GM12878 (cell line): ENCODE data around the gene KLK12. TPM values are rescaled to one million over a fixed set of nuclear protein-coding genes. Genes with fewer than 3 reads are reported as not detected.

ENCODE experiments used
- ATAC-seq: fragments of 200-7000 bp; cut with Tn5 transposase; 3 replicates; pipeline ENCODE4 v1.9.1; 2020; ENCODE audit warnings: mild to moderate bottlenecking, moderate library complexity
- BruUV-seq: library from RNA; stranded (reverse); fragments of 400-500 nt; replicated peaks from 2 replicates; lab custom pipeline; 2021; lab: Mats Ljungman, UMichigan
- CTCF ChIA-PET: fragments of 300-600 bp; sonication (Branson Sonifier 250); formaldehyde crosslinking; extraction: SDS; loops from one replicate; lab custom pipeline; 2021; ENCODE audit warnings: inconsistent platforms; lab: Yijun Ruan, JAX
- POLR2A ChIA-PET: fragments of 350-600 bp; formaldehyde crosslinking; extraction: SDS; loops from one replicate; lab custom pipeline; 2021; ENCODE audit warnings: inconsistent platforms; lab: Charles Lee
- RAD21 ChIA-PET: fragments of 300-600 bp; sonication (Branson Sonifier 250); formaldehyde crosslinking; loops from one replicate; lab custom pipeline; 2023; ENCODE audit warnings: antibody characterized with exemption; ENCODE audit not compliant: unreplicated experiment; lab: Charles Lee
- SMC1A ChIA-PET: fragments of 300-600 bp; sonication (Branson Sonifier 250); formaldehyde crosslinking; loops from one replicate; lab custom pipeline; 2023; ENCODE audit not compliant: unreplicated experiment, uncharacterized antibody; lab: Charles Lee
- DNase-seq: peaks from one replicate; pipeline ENCODE4 v3.0.0-alpha.2; 2011; ENCODE audit warnings: low read depth, low spot score
- FAIRE-seq: peaks from 3 replicates; lab custom pipeline; 2011; peaks lifted over from hg19 to GRCh38; lab: Jason Lieb, UNC
- H2AFZ ChIP-seq: 2 replicates; pipeline ENCODE4 v1.6.0; 2011; ENCODE audit warnings: low read depth, low read length, control low read depth; ENCODE audit not compliant: control insufficient read depth
- H3K27ac ChIP-seq: 2 replicates; pipeline ENCODE4 v1.5.1; 2011; ENCODE audit warnings: control low read depth; ENCODE audit not compliant: control insufficient read depth, insufficient read depth
- H3K27me3 ChIP-seq, 2 experiments: replicated peaks in 1 of 2; 2 replicates each; pipeline versions ENCODE4 v1.6.0 to v1.6.1; 2011; ENCODE audit warnings: low read length in 1 of 2; ENCODE audit not compliant: control insufficient read depth in 2 of 2, insufficient read depth in 2 of 2
- H3K36me3 ChIP-seq, 2 experiments: 2 replicates each; pipeline ENCODE4 v1.5.1; 2011; ENCODE audit warnings: low read length in 1 of 2; ENCODE audit not compliant: control insufficient read depth in 2 of 2, insufficient read depth in 2 of 2
- H3K4me1 ChIP-seq: 2 replicates; pipeline ENCODE4 v1.6.1; 2011; ENCODE audit warnings: mild to moderate bottlenecking, low read length, moderate library complexity, mixed read lengths; ENCODE audit not compliant: control insufficient read depth, insufficient read depth
- H3K4me2 ChIP-seq: 2 replicates; pipeline ENCODE4 v1.6.0; 2011; ENCODE audit warnings: control low read depth; ENCODE audit not compliant: control insufficient read depth, insufficient read depth
- H3K4me3 ChIP-seq: fragments of 200-600 bp; sonication (generic); 2 replicates; pipeline ENCODE4 v1.5.1; 2016
- H3K79me2 ChIP-seq: 2 replicates; pipeline ENCODE4 v1.6.0; 2011; ENCODE audit warnings: low read length; ENCODE audit not compliant: control insufficient read depth, insufficient read depth
- H3K9ac ChIP-seq: 2 replicates; pipeline ENCODE4 v1.8.0; 2011; ENCODE audit warnings: low read length, control low read depth, mixed read lengths; ENCODE audit not compliant: control insufficient read depth, insufficient read depth
- H3K9me3 ChIP-seq: replicated peaks from 3 replicates; pipeline ENCODE4 v1.5.1; 2011; ENCODE audit warnings: mild to moderate bottlenecking, low read length; ENCODE audit not compliant: control insufficient read depth, insufficient read depth
- H4K20me1 ChIP-seq: 2 replicates; pipeline ENCODE4 v1.6.0; 2011; ENCODE audit not compliant: control insufficient read depth, insufficient read depth
- BACH1 ChIP-seq: fragments of 450-650 bp; IDR thresholded peaks from 2 replicates; pipeline ENCODE4 v1.6.1; 2017; ENCODE audit warnings: mild to moderate bottlenecking, borderline replicate concordance
- EP300 ChIP-seq, 2 experiments: fragments of 150-350 bp in 1 of 2; IDR thresholded peaks; 2 replicates each; pipeline ENCODE4 v1.6.1; 2011 to 2012; ENCODE audit warnings: low read depth in 2 of 2, low read length in 2 of 2, borderline replicate concordance in 1 of 2, improper control_type of control experiment in 1 of 2, inconsistent platforms in 1 of 2; ENCODE audit not compliant: control insufficient read depth in 1 of 2
- HDAC6 ChIP-seq: fragments of 200-600 bp; sonication (generic); IDR thresholded peaks from one replicate; pipeline ENCODE4 v1.8.0; 2017; ENCODE audit warnings: antibody characterized with exemption; ENCODE audit not compliant: unreplicated experiment
- PAX8 ChIP-seq: fragments of 450-650 bp; IDR thresholded peaks from 2 replicates; pipeline ENCODE4 v1.6.1; 2017; ENCODE audit warnings: mild to moderate bottlenecking, moderate library complexity
- RAD21 ChIP-seq: IDR thresholded peaks from 2 replicates; pipeline ENCODE4 v1.6.1; 2011; ENCODE audit warnings: mild to moderate bottlenecking, low read depth, low read length, moderate library complexity; ENCODE audit not compliant: insufficient read depth
- SIN3A ChIP-seq: IDR thresholded peaks from 2 replicates; pipeline ENCODE4 v1.6.1; 2012; ENCODE audit warnings: low read depth, low read length, improper control_type of control experiment
- SMARCA5 ChIP-seq: fragments of 450-650 bp; IDR thresholded peaks from 2 replicates; pipeline ENCODE4 v1.6.1; 2017; ENCODE audit warnings: mild to moderate bottlenecking
- STAT3 ChIP-seq: IDR thresholded peaks from 2 replicates; pipeline ENCODE4 v1.6.1; 2011; ENCODE audit warnings: low read depth, low read length, improper control_type of control experiment
- ZBED1 ChIP-seq: IDR thresholded peaks from 2 replicates; pipeline ENCODE4 v1.6.1; 2016; ENCODE audit warnings: borderline replicate concordance
- ZNF207 ChIP-seq: fragments of 450-650 bp; IDR thresholded peaks from 2 replicates; pipeline ENCODE4 v1.6.1; 2014; ENCODE audit warnings: antibody characterized with exemption, mild to moderate bottlenecking, borderline replicate concordance
- ZNF24 ChIP-seq: fragments of 450-650 bp; IDR thresholded peaks from 2 replicates; pipeline ENCODE4 v1.6.1; 2017; ENCODE audit warnings: antibody characterized with exemption, mild to moderate bottlenecking
- WGBS: methylation state at CpG from one replicate; pipeline ENCODE4 v1.1.6; 2016; ENCODE audit warnings: low lambda C conversion rate; ENCODE audit not compliant: insufficient replicate concordance, insufficient coverage; ENCODE audit errors: missing lambda C conversion rate; 5-methylcytosine and 5-hydroxymethylcytosine counted together
- in situ Hi-C: fragments of 300-500 bp; cut with MboI; formaldehyde crosslinking; loops from 9 replicates; pipeline ENCODE4 v1.14.3; 2018; ENCODE audit warnings: mixed read lengths
- intact Hi-C: fragments of 100-400 bp; cut with micrococcal nuclease; formaldehyde crosslinking; loops from one replicate; pipeline ENCODE4 v1.14.2; 2022; ENCODE audit not compliant: unreplicated experiment
- polyA plus RNA-seq, 11 experiments: library from polyadenylated mRNA; depleted of rRNA in 4 of 11; unstranded in 6 of 11; stranded (reverse) in 5 of 11; fragments of >200 nt; fragmentation: Nextera tagmentation in 4 of 11; fragmentation: Illumina TruSeq in 1 of 11; extraction: Ambion mirVana in 4 of 11; extraction: Trizol in 1 of 11; gene quantifications; 1 replicate in 1 of 11; 2 replicates in 10 of 11; pipeline versions ENCODE4 v1.2.1 to v1.2.3, GENCODE V29; 2011 to 2016; ENCODE audit warnings: inconsistent platforms in 2 of 11, missing spikeins in 2 of 11, low read depth in 1 of 11
- total RNA-seq, 4 experiments: library from RNA; depleted of rRNA in 3 of 4; stranded (reverse); fragments of >200 nt in 3 of 4; fragmentation: Illumina TruSeq in 1 of 4; extraction: Trizol in 1 of 4; gene quantifications; 2 replicates each; pipeline versions ENCODE4 v1.2.1 to v1.2.3, GENCODE V29; 2013 to 2021
- TF ChIP-seq, protein P1 (sequence below): IDR thresholded peaks from 2 replicates; pipeline ENCODE4 v1.6.1; 2012; ENCODE audit warnings: low read depth, low read length, improper control_type of control experiment
- TF ChIP-seq, protein P2 (sequence below): fragments of 450-650 bp; IDR thresholded peaks from 2 replicates; pipeline ENCODE4 v1.6.1; 2018; ENCODE audit warnings: borderline replicate concordance, mild to moderate bottlenecking; ENCODE audit not compliant: partially characterized antibody
- TF ChIP-seq, protein P3 (sequence below): fragments of 150-350 bp; IDR thresholded peaks from 2 replicates; pipeline ENCODE4 v1.6.1; 2016; ENCODE audit warnings: low read depth, low read length
- TF ChIP-seq, protein P4 (sequence below): fragments of 450-650 bp; IDR thresholded peaks from 2 replicates; pipeline ENCODE4 v1.6.1; 2017; ENCODE audit warnings: borderline replicate concordance
- TF ChIP-seq, protein P5 (sequence below): fragments of 450-650 bp; IDR thresholded peaks from 2 replicates; pipeline ENCODE4 v1.6.1; 2016; ENCODE audit warnings: mild to moderate bottlenecking

KLK12 gene
- total and polyA plus RNA-seq, 10 of the 15 experiments (the other 5 are each of a cell fraction or from before 2014, with no cell fraction given) = not detected

DNA sequence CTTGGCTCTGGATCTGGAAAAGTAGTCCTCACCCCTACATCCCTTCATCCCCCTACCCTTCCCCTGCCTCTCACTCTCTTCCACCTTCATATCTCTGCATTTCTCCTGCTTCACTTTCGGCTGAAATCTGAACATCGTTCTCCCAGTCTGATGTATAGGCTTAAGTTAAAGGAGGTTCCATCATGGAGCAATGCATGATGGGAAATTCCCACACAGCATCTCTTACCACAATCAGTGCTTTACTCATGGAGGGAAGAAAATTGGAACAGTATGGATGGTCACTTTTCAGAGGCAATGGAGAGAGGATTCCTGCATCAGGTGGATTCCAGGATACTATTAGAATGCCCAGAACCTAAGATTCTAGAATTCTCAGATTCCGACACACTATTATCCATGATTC, 27.3 kb downstream of the KLK12 start:
- no peak for DNase-seq
- WGBS = 90% methylated on average over 3 of the region's 3 CpGs
- no peak overlapping the region for H3K4me2 ChIP-seq
- no peak overlapping the region for H3K9ac ChIP-seq
- no peak overlapping the region for H3K27ac ChIP-seq
- no peaks in the 10 kb centered on the region for H3K9me3 ChIP-seq
- no peaks in the 10 kb centered on the region for H3K79me2 ChIP-seq
- no TSS peak for BruUV-seq
- no peak overlapping the region for H2AFZ ChIP-seq
- no peaks in the 10 kb centered on the region for H3K27me3 ChIP-seq
- POLR2A ChIA-PET = interaction anchor here (0.6 kb wide), 1 partner anchor 14 kb away, joined by 6 read pairs; no protein-coding TSS in a partner anchor
- H4K20me1 ChIP-seq = no peaks in the 10 kb centered on the region
- intact Hi-C loops (no loop called here), in situ Hi-C loops (no loop called here)
- H3K4me1 ChIP-seq = no peaks in the 10 kb centered on the region
- no peaks in the 10 kb centered on the region for H3K36me3 ChIP-seq
- SMC1A ChIA-PET = no interaction called here
- no peak for ATAC-seq
- no peak for FAIRE-seq
- CTCF ChIA-PET = no interaction called here
- H3K4me3 ChIP-seq = no peak overlapping the region
- RAD21 ChIA-PET = no interaction called here
- TF ChIP-seq, protein P1, sequence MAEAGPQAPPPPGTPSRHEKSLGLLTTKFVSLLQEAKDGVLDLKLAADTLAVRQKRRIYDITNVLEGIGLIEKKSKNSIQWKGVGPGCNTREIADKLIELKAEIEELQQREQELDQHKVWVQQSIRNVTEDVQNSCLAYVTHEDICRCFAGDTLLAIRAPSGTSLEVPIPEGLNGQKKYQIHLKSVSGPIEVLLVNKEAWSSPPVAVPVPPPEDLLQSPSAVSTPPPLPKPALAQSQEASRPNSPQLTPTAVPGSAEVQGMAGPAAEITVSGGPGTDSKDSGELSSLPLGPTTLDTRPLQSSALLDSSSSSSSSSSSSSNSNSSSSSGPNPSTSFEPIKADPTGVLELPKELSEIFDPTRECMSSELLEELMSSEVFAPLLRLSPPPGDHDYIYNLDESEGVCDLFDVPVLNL = no peak
- TF ChIP-seq ZBED1 (no peak), SMARCA5 (no peak), STAT3 (no peak), HDAC6 (no peak), PAX8 (no peak), SIN3A (no peak), ZNF24 (no peak), ZNF207 (no peak), EP300 (IDR thresholded peaks at IDR 0.05; ENCODE audit: borderline replicate concordance in 1 of 2, control insufficient read depth in 1 of 2, low read depth in 2 of 2, low read length in 2 of 2) (no peak), RAD21 (no peak), BACH1 (no peak)
- TF ChIP-seq, protein P2, sequence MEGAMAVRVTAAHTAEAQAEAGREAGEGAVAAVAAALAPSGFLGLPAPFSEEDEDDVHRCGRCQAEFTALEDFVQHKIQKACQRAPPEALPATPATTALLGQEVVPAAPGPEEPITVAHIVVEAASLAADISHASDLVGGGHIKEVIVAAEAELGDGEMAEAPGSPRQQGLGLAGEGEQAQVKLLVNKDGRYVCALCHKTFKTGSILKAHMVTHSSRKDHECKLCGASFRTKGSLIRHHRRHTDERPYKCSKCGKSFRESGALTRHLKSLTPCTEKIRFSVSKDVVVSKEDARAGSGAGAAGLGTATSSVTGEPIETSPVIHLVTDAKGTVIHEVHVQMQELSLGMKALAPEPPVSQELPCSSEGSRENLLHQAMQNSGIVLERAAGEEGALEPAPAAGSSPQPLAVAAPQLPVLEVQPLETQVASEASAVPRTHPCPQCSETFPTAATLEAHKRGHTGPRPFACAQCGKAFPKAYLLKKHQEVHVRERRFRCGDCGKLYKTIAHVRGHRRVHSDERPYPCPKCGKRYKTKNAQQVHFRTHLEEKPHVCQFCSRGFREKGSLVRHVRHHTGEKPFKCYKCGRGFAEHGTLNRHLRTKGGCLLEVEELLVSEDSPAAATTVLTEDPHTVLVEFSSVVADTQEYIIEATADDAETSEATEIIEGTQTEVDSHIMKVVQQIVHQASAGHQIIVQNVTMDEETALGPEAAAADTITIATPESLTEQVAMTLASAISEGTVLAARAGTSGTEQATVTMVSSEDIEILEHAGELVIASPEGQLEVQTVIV = no peak
- TF ChIP-seq, protein P3, sequence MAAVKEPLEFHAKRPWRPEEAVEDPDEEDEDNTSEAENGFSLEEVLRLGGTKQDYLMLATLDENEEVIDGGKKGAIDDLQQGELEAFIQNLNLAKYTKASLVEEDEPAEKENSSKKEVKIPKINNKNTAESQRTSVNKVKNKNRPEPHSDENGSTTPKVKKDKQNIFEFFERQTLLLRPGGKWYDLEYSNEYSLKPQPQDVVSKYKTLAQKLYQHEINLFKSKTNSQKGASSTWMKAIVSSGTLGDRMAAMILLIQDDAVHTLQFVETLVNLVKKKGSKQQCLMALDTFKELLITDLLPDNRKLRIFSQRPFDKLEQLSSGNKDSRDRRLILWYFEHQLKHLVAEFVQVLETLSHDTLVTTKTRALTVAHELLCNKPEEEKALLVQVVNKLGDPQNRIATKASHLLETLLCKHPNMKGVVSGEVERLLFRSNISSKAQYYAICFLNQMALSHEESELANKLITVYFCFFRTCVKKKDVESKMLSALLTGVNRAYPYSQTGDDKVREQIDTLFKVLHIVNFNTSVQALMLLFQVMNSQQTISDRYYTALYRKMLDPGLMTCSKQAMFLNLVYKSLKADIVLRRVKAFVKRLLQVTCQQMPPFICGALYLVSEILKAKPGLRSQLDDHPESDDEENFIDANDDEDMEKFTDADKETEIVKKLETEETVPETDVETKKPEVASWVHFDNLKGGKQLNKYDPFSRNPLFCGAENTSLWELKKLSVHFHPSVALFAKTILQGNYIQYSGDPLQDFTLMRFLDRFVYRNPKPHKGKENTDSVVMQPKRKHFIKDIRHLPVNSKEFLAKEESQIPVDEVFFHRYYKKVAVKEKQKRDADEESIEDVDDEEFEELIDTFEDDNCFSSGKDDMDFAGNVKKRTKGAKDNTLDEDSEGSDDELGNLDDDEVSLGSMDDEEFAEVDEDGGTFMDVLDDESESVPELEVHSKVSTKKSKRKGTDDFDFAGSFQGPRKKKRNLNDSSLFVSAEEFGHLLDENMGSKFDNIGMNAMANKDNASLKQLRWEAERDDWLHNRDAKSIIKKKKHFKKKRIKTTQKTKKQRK = no peak
- TF ChIP-seq, protein P4, sequence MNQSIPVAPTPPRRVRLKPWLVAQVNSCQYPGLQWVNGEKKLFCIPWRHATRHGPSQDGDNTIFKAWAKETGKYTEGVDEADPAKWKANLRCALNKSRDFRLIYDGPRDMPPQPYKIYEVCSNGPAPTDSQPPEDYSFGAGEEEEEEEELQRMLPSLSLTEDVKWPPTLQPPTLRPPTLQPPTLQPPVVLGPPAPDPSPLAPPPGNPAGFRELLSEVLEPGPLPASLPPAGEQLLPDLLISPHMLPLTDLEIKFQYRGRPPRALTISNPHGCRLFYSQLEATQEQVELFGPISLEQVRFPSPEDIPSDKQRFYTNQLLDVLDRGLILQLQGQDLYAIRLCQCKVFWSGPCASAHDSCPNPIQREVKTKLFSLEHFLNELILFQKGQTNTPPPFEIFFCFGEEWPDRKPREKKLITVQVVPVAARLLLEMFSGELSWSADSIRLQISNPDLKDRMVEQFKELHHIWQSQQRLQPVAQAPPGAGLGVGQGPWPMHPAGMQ = no peak
- TF ChIP-seq, protein P5, sequence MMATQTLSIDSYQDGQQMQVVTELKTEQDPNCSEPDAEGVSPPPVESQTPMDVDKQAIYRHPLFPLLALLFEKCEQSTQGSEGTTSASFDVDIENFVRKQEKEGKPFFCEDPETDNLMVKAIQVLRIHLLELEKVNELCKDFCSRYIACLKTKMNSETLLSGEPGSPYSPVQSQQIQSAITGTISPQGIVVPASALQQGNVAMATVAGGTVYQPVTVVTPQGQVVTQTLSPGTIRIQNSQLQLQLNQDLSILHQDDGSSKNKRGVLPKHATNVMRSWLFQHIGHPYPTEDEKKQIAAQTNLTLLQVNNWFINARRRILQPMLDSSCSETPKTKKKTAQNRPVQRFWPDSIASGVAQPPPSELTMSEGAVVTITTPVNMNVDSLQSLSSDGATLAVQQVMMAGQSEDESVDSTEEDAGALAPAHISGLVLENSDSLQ = no peak
